Ramos (cell line): ENCODE results near the gene BCR.

ENCODE experiments used
- in situ Hi-C: fragments of 300-500 bp; cut with MboI; formaldehyde crosslinking; loops from one replicate; pipeline ENCODE4 v1.14.3; 2022; ENCODE audit warnings: low sequenced_read_pairs; ENCODE audit not compliant: unreplicated experiment

BCR gene

DNA sequence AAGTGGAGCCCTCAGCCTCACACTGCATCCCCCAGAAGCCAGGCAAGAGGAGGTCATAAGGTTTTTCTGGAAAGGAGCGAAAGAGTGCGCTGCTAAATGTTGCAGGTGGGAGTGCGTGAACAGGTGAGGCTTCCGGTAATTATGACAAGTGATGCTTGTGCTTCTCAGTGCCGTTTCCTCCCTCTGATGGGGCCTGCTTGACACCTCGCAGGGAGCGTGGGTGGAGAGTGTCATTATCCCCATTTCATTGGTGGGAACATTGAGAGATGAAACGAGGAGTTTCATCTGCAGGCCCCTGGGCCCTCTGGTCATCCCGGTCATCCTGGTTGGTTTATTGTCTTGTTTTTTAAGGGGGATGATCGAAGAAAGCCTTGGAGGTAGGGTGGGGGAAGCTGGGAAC, 57.5 kb downstream of the BCR start:
- in situ Hi-C loops: no loop called here

DNA sequence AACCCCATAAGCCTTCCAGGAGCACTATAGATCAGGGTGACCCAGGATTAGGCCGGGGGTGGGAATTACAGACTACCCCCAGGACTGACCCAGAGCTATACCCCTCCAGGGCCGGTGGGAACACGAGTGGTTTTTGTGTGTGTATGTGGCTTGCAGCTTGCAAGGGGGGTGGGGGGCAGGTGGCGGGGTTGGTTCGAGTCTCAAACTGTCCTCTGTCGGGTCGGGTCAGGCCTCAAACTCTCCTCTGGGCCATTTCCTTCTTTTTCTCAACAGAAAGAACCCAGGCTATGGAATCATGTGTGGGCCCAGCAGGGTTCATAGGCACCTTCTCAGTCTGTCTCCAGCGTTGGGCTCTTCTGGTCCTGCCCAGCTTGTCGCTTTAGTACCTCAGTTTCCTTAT, 58.4 kb downstream of the BCR start:
- in situ Hi-C loops: no loop called here

DNA sequence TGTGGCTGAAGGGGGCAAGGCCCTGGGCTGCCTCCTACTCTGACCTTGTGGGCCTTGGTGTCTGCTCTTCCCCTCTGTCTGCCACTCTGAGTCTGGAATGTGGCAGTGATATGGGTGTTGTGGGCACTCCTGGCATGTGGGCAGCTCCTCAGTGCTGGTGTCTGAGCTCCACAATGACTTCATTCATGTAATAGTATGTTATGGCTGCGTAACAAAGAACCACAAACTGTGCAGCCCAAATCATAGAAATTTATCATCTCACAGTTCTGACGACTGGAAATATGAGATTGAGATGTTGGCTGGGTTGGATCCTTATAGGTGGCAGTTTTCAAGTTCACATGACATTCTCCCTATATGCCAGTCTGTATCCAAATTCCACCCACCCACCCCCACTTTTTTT, 59.1 kb downstream of the BCR start:
- in situ Hi-C loops: no loop called here

DNA sequence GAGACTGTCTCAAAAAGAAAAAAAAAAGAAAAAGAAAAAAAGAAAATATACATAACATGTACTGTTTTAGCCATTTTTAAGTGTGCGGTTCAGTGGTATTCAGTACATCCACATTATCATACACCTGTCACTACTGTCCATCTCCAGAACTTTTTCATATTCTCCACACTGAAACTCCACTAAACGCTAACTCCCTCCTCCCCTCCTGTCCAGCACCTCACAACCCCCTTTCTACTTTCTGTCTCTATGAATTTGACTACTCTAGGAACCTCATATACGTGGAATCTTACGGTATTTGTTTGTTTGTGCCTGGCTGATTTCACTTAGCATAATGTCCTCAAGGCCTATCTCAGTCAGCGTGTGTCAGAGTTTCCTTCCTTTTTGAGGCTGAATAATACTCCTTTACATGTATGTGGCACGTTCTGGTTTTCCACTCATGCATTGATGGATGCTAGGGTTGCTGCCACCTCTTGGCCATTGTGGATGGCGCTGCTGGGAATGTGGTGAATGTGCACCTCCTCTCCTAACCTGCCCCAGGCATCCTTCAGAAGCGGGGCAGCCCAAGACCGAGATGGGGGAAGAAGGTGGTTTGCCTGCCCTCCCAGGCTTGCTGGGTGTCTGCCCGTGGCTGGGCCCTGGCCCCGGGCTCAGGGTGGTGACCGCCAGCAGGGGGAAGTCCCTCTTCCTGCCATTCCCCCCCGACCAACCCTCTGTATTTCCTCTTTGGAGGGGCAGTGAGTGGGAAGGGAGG, 60.5 kb downstream of the BCR start:
- in situ Hi-C loops: no loop called here

DNA sequence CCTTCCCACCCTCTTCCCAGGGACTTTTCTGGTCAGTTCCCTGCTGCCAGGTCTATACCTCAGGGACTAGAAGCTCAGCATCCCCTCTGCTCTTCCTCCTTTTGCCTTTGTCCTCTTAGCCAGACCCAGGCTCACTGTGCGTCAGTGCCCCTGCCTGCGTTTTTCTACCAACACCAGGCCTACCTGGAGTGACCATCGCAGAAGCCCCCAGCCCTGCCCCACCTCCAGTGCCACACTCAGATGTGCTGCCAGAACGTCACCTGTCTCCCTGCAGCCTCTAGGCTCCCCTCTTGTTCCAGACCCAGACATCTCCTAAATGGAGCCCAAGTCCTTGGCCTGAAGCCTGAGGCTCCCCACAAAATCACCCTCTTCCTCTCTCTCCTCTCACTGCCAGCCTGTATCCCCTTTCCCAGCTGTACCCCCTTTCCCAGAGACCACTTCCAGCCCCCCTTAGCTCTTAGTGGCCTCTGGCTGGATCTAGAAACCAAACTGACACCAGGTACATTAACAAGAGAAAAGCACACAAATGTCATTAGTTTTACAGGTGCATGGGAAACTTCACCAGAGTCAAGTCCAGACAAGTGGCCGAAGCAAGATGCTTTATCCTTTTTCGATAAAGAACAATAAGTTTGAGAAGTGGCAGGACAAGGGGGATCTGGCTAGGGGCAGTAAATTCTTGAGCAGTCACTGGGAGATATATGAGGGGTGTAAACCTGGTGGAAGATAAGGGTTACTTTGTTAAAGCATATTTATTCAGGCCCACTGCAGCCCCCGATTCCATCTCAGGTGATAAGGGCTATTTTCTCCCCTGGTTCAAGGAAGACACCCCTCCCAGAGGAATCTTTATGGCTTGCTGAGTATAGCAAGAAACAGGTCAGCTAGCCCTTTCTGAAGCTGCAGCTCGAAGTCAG, 61.5 kb downstream of the BCR start:
- in situ Hi-C loops: no loop called here

DNA sequence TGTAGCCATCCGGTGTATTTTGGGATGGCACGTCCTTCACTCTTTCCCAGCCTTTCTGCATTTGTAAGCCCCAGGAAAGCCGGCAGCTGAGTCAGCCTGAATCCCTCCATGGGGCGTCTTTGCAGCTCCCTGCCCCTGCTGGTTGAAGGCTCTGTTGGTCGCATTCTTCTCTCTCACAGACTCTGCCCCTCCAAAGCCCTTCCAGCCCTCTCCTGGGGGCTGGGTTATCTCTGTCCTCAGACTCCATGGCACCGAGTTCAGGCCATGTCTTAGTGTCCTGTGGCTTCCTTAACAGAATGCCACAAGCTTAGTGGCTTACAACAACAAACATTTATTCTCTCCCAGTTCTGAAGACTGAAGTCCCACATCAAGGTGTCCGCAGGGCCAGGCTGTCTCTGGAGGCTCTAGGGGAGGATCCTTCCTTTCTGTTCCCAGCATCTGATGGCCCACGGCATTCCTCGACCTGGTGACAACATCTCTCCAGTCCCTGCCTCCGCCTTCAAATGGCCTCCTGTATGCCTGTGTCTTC, 62.2 kb downstream of the BCR start:
- in situ Hi-C loops: no loop called here

DNA sequence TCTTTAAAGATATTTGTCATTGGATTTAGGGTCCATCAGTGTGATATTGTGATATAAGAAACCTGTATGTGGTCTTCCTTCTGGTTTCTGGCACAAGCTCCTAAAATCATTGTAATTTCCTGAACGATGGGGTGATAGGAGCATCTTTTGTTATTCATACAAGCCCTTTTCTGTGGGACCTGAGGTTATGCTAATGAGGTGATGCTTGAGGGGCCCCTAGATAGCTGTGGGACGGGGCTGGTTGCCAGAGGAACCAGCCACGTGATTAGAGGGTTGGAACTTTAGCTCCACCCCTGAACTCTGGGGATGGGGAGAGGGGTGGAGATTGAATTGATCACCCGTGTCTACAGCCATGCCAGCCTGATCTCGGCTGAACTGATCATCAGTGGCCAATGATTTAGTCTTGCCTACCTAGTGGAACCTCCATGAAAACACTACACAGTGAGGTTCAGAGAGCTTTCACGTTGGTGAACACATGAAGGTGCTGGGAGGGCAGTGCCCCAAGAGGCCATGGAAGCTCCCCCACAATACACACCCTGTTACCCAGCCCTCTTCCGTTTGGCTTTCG, 62.8 kb downstream of the BCR start:
- in situ Hi-C loops: no loop called here

DNA sequence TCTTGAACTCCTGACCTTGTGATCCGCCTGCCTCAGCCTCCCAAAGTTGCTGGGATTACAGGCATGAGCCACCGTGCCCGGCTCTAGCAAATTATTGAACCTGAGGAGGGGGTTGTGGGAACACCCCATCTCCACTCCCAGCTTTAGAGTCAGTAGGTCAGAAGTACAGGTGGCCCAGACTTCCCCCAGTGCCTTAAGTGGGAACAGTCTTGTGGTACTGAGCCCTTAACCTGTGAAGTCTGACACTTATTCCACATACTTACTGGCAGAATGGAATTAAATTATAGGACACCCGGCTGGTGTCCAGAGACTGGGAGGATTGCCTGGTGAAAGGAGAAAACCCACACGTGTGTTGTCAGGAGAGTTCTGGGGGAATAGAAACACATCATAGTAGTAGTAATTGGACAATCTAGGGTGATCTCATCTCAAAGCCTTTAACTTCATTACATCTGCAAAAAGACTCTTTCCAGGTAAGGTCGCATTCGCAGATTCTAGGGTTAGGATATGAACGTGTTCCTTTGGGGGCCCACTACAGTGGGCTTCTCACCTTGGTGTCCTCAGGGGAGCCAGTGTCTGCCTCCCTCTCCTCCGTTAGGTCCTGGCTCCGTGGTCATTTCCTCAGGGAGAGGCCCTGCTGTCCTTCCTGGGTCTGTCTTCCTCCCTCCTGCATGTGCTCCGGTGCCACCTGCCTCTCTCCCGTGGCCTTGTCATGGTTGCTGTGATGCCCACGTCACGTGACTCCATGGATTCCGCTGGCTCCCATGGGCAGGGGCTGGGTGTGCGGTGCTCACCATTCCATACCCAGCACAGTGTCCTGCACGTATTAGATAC, 63.8 kb downstream of the BCR start:
- in situ Hi-C loops: no loop called here

DNA sequence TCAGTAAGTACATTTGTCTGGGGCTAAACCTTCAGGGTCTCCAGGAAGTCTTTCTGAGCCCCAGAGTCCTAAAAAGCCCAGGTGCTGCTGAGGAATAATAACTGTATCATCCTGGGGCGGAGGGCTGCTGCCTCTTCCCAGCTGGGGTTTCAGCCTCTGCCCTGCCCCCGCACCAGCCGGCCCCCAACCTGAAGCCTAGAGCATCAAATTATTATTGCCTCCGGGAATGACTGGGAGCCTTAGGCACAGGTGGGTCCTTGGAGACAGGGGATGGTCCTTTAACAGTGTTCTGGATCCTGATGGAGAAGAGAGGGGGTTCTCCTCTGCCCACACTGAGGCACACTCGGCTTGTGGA, 64.4 kb downstream of the BCR start:
- in situ Hi-C loops: no loop called here

DNA sequence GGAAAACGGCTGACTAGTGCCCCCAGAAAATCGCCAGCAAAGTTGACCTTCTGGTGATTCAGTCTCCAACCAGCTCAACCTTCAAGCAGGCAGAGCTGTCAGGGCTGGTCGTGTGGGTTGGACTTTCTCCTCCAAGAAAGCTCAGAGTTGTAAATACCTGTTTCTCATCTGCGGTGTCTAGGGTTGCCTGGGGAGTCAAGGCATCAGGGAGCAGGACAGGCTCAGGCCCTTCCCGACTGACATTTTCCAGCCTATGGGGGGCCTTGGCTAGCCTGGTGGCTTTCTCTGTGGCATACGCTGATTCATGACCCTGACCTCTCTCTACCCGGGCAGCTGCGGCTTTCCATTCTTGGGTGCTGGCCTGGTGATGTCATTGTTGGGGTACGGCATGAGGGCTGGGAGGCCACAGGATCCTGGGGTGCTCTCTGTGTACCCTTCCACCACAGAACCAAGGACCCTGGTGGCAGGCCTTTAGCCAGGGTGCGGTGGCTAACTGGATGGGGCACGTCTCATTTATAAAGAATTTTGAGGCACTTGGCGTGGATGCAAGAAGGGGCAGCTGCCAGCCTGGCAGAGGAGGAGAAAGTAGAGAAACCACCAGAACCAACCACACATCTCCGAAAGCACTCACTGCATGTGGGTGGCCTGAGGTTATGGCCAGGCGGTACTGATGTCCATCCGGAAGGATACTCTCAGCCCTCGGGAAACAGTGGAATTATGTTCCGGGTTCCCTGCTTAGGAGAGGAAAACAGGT, 64.9 kb downstream of the BCR start:
- in situ Hi-C loops: no loop called here

DNA sequence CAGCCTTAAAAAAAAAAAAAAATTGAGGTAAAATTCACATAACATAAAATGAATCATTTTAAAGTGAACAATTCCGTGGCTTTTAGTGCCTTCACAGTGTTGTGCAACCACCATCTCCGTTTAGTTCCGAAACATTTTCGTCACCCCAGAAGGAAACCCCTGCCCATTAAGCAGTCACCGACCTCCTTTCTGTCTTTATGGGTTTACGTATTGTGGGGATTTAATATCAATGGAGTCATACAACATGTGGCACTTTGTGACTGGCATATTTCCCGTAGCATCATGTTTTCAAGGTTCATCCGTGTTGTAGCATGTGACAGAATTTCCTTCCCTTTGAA, 65.5 kb downstream of the BCR start:
- in situ Hi-C loops: no loop called here

DNA sequence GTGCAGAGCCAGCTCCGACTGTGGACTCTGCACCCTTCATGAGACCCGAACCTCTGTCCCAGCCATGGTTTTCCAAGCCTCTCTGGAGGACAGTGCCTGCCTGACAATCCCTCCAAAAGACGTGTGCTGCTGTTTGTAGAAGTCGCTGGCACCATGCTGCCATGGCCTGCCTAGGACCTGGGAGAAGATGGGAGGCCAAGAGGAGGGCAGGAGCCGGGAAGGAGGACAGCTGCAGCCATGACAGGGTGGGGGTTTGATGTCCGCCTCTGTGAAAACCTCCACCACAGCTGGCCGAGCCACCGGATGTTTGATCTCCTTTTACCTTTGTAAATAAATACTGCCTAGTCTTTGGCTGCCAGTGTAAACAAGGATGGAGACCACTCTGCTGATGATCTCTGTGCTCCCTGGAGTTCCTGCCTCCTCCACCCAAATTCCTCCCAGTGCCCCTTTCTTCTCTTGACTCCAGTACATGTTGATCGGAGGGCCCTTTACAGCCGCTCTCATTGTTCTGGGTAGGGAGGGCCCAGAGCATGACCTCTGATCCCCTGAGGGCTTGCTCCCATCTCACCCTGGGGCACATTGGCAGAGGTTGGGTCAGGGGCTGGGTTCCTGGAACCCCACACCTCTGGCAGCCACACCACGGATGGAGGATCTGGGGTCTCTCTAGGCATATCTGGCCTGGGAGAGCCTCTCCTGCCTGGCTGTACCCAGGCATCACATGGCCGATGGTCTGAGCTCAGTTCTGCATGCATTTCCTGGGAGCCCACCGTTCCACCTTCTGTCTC, 66.9 kb downstream of the BCR start:
- in situ Hi-C loops: no loop called here

DNA sequence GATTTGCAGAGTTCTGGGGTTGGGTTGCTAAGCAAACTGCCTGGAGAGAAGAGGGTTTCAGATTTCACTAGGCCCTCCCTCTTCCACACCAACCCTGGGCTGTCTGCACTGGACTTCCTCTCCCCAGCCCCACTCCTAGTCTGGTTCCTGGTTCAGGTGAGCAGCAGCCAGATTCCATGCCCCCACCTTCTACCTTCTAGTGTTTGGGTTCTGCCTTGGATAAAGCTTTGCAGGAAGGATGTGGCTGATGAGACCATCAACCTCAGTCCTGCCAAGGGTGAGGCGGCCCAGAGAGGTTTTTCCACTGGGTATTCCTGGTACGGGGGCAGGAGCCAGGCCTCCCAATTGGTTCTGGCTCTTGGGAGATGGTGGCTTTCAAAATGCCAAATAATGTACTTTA, 68.3 kb downstream of the BCR start:
- in situ Hi-C loops: no loop called here

DNA sequence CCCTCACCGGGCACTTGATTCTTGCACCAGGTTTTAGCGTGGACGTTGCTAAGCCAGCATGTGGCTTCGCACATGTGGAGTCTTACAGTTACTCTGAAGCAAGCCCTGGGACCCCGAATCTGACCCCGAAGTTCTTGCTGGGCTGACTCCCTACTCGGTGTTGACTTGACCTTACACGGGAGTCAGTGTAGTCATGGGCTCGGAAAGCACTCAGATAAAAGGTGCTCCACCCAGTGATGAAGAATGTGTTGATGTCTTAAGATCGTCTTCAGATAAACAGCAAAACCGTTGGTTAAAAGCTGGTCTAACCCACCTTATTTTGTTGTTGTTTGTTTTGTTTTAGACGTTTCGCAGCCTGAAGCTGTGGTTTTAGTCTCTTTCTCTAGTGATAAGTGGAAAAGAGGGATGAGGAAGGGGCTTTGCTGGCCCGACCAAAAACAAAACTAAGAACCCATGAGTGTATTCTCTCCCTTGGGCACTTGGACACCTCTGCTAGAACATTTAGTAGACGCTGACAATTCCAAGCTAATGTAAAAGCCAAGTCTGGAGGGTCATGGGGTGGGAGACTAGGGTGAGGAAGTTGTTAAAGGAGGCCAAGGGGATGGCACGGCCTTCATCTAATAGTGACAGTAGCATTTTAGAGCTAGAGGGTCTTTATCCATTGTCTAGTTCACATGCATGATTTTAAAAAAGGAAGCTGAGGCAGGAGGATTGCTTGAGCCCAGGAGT, 69.9 kb downstream of the BCR start:
- in situ Hi-C loops: no loop called here

DNA sequence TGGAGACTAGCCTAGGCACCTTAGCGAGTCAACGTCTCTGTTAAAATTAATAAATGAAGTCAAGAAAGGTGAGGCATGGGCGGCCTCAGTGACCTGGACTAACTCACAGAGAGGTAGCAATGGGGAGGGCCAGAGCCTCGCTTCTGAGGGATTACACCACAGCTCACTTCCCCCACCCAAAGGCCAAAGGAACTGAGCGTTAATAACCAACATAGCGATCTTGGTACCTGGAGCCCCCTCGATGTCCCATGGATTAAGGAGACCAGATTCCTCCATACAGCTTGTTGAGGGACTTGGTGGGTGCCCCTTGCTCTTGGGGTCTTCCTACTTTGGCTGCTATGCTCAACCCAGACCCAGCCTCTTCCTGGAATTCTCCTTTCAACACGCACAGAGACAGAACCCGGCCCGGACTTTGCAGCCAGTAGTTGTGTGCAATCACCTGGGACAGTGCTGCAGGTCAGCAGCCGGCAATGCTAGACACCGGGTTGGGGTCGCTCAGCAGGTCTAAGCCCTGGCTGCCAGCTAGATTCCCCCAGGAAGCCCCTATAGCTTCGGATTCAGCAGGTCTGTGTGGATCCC, 70.6 kb downstream of the BCR start:
- in situ Hi-C loops: no loop called here

DNA sequence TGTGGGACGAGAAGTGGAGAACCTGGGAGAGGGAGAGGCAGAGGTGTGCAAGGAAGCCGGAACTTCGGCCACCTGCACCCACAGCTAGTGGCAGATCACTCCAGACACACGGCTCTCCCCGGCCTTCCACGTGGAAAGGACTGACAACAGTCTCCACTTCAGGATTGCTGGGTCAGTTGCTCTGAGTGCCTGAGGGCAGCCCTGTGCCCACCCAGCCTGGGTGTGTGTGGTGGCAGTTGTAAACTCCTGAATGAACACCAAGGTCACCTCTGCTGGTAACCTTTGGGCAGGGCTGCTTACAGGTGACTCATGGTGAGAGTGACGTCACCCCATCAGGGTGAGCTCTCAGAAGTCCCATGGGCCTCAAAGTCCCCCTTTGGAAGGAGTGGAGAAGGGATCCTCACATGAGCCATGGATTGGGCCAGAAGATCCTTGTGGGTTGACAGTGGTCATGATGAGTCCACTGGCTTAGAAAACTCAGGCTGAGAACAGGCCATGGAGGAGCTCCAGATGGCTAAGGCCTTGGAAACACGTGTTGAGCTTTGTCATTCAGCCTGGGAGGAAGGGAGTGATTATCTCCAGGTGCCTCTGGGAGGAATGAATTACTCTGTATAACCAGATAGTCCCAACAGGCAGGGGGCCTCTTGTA, 71.3 kb downstream of the BCR start:
- in situ Hi-C loops: no loop called here

DNA sequence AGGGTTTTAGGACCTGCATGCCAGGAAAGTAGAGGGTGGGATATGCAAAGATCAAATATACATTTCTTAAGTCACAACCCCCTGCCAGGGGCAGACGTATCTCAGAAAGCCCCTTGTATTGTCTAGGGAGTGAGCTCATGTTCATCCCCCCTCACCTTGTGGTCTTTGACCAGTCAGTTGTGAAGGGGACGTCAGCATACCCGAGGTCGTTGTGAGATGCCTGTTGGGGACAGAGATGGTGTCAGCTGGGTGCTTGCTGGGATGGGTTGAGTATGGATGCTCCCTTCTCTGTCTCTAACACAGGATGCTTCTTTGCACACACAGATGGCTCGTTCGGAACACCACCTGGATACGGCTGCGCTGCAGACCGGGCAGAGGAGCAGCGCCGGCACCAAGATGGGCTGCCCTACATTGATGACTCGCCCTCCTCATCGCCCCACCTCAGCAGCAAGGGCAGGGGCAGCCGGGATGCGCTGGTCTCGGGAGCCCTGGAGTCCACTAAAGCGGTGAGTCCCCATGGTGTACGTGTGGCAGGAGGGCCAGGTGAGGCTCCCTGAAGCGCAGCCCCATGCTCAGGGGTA, 73.3 kb downstream of the BCR start:
- in situ Hi-C loops: no loop called here
